GM12872 (cell line): ENCODE results near the gene BRMS1L.

Experiments
- TF ChIP-seq, protein P1 (sequence below): IDR thresholded peaks from 3 replicates; pipeline ENCODE4 v1.5.1; 2011; ENCODE audit warnings: low read depth, mild to moderate bottlenecking, low read length, moderate library complexity; ENCODE audit not compliant: insufficient read depth

BRMS1L gene

DNA sequence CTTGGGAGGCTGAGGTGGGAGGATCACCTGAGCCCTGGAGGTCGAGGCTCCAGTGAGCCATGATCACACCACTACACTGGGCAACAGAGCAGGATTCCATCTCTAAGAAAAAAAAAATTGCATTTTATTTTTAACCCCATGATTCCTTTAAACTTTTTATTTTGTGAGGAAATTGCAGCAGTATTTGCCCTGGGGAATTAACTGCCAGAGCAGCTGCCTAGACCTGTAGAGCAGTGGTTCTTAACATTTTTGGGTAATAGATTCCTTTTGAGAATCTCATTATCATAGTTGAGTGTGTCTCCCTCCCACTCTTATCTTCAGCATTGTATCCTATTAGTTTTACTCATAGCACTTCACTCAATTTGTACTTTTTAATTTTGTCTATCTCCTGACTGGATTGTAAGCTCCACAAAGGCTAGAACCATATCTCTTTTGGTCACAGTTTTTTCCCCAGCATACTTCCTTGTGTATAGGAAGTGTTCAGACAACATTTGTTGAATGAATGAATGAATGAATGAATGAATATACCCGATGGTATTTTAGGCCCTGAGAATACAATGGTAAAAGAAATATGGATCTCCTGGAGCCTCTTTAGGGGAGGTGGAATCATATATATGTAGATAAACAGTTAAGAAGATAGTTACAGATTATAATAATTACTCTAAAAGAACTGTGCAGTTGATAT is 40.6 kb downstream of the BRMS1L start:
- TF ChIP-seq, protein P1, sequence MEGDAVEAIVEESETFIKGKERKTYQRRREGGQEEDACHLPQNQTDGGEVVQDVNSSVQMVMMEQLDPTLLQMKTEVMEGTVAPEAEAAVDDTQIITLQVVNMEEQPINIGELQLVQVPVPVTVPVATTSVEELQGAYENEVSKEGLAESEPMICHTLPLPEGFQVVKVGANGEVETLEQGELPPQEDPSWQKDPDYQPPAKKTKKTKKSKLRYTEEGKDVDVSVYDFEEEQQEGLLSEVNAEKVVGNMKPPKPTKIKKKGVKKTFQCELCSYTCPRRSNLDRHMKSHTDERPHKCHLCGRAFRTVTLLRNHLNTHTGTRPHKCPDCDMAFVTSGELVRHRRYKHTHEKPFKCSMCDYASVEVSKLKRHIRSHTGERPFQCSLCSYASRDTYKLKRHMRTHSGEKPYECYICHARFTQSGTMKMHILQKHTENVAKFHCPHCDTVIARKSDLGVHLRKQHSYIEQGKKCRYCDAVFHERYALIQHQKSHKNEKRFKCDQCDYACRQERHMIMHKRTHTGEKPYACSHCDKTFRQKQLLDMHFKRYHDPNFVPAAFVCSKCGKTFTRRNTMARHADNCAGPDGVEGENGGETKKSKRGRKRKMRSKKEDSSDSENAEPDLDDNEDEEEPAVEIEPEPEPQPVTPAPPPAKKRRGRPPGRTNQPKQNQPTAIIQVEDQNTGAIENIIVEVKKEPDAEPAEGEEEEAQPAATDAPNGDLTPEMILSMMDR, result no peak

DNA sequence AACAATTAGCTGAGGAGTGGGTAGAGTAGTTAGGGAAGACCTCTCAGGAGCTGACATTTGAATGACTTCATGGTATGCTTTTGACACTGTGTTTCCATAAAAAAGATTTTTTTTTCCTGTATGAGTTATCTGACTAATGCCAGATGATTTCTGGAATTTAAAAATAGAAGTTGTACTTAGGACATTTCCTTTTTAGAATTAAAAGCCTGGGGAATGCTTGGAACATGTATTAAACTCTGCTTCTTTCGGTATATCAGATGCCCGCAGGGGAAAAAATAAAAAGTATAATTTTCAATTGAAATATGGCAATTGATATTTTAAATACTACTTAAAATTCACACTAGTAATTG is 41.1 kb downstream of the BRMS1L start:
- TF ChIP-seq, protein P1, result no peak

DNA sequence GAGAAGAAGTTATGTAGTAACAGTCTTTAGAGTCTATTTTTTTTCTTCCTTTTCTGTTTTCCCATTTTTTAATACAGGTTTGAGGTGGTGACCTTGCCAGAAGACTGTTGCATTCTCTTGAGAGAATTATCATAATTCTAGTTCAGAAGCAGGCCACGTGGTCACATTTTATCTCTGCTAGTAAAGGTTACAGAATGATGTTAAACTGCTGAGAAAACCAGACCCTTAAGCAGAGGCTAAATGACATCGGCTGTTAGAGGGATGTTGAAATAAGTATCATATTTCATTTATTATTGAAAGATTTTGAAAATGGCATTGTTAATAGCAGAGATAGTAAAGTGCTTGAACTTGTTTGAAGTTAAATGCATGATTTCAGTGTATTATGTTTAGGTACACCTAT is 49.2 kb downstream of the BRMS1L start:
- TF ChIP-seq, protein P1, result no peak

DNA sequence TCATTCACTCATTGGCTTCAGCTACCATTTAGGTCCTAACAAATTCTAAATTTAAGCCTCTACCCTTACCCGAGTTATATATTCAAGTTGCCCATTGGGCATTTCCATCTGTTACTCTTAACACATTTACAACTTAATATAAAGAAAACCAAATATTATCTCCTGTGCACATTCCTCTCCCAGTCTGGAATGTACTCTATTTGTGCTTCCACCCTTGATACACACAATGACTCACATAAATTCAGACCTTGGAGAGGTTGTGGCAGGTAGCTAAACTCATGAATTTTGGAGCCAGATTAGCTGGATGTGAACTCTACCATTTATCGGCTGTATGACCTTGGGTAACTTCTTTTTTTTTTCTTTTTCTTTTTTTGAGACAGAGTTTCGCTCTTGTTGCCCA is 51.1 kb downstream of the BRMS1L start:
- TF ChIP-seq, protein P1, result no peak

DNA sequence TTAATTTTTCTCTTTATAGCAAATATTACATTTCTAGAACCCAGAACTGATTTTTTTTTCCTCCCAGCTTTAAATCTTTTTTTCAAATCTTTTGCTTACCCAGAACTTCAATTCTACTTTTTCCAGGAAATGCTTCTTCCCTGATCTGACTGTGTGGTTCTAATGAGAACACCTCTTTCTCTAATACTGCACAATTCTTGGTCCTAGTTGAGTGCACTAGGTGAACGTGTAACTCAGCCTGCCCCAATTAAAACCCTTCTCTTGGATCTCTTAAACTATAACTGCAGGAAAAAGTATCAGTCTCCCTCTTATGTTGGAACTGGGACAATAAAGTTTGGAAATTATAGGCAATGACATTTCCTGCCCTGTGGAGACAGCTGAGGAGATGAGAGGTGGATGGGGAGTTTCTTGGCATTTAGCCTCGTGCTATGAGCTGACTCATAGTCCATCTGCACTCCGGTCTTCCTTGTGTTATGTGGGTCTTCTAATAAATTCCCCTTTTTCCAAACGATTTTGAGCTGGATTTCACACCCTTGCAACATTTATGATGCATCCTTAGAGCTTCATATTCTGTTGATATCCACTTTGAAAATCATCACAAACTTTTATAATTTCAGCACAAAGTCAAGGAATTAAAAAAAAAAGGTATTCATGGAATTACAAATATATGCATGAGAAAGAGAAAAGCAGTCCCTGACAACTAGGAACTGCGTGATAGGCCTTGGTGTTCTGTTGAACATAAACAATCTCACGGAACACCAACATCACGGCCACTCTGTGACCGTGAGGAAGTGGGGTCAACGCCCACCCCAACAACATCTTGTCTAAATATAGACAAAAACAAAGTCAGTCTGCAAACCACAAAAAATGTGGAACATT is 52.4 kb downstream of the BRMS1L start:
- TF ChIP-seq, protein P1, result no peak

DNA sequence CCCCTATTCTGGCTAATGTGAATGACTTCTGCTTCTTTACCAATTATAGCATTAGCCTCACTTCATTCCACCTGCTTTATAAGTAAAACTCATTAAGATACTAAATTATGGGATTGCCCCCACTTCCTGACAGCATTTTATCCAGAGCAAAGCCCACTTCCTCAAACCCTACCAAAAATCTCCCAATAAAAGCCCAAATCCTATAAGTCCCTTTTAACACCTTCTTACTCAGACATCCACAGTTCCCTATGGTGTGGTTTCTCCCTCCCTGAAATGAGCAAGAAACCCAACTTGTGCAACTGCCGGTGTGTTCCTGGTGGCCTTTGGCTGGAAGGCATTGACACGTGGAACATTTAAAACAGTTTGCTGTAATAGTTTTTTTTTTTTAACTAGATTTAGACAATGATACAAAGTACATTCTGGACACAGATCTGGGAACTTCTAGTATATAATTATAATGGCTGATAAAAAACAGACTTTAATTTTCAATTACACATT is 53.1 kb downstream of the BRMS1L start:
- TF ChIP-seq, protein P1, result no peak

DNA sequence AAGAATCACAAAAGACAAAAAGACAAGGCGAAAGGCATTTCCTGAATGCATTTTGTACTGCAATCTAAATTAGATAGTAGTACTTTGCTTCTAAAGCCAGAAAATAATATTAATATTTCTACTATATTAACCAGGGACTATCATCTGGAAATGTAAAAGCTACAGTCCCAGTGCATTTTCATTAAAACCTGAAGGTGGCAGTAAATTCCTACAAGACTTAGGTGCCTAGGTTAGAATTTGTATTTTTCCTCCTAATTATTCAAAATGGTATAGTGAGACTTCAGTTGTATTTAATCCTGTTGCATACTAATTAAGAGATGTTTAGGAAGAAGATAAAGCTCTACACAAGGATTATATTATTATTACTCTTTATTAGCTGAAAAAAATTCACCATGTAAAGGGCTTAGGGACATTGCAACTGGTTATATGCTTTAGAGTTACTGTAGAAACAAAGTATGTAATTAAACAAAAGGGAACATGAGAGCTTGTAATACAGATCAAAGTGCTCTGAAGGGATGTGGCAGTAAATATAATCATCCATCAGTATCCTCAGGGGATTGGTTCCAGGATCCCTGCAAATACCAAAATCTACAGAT is 53.6 kb downstream of the BRMS1L start:
- TF ChIP-seq, protein P1, result peak; percentile 43; the same call in 2 of the 3 replicates
